Neural cell (in vitro differentiated cells): ENCODE measurements around the gene JMJD1C. TPM values are rescaled to one million over a fixed set of nuclear protein-coding genes. Genes with fewer than 3 reads are reported as not detected.

Experiments used
- H2AFZ ChIP-seq: fragments of 200-600, 300-800 bp; sonication (generic), shearing (Covaris generic); 2 replicates; pipeline ENCODE4 v1.6.0; 2014; ENCODE audit warnings: low read depth, mild to moderate bottlenecking, antibody characterized with exemption, low read length, moderate library complexity
- H3F3A ChIP-seq: fragments of 200-600 bp; shearing (Covaris generic); 2 replicates; pipeline ENCODE4 v1.6.1; 2016; ENCODE audit warnings: mild to moderate bottlenecking, moderate library complexity, mixed read lengths, antibody characterized with exemption, low read length; ENCODE audit not compliant: insufficient read depth, poor library complexity, severe bottlenecking
- H3K27ac ChIP-seq: fragments of 200-600, 300-800 bp; sonication (generic), shearing (Covaris generic); 2 replicates; pipeline ENCODE4 v1.5.1; 2014; ENCODE audit warnings: mild to moderate bottlenecking, low read length, moderate library complexity
- H3K27me3 ChIP-seq: fragments of 300-800, 200-600 bp; sonication (generic), shearing (Covaris generic); 2 replicates; pipeline ENCODE4 v1.6.0; 2014; ENCODE audit warnings: mild to moderate bottlenecking, low read depth, low read length, moderate library complexity; ENCODE audit not compliant: insufficient read depth
- H3K36me3 ChIP-seq: fragments of 300-800, 200-600 bp; sonication (generic), shearing (Covaris generic); 2 replicates; pipeline ENCODE4 v1.5.1; 2014; ENCODE audit warnings: mild to moderate bottlenecking, antibody characterized with exemption, low read length, moderate library complexity; ENCODE audit not compliant: insufficient read depth
- H3K4me2 ChIP-seq: fragments of 300-800, 200-600 bp; sonication (generic), shearing (Covaris generic); 2 replicates; pipeline ENCODE4 v1.6.0; 2014; ENCODE audit warnings: mild to moderate bottlenecking, low read length
- H3K4me3 ChIP-seq: fragments of 300-800, 200-600 bp; sonication (generic), shearing (Covaris generic); 2 replicates; pipeline ENCODE4 v1.5.1; 2014; ENCODE audit warnings: mild to moderate bottlenecking, low read length, moderate library complexity
- H3K79me2 ChIP-seq: fragments of 200-600 bp; shearing (Covaris generic); replicated peaks from 2 replicates; pipeline ENCODE4 v1.6.0; 2014; ENCODE audit warnings: mild to moderate bottlenecking, low read length, moderate library complexity; ENCODE audit not compliant: insufficient read depth
- H3K9ac ChIP-seq: fragments of 300-800, 200-600 bp; sonication (generic), shearing (Covaris generic); 2 replicates; pipeline ENCODE4 v1.6.1; 2016; ENCODE audit warnings: mild to moderate bottlenecking, low read length, mixed read lengths
- H3K9me2 ChIP-seq: fragments of 200-600 bp; shearing (Covaris generic); 2 replicates; pipeline ENCODE4 v1.6.1; 2016; ENCODE audit warnings: mild to moderate bottlenecking, low read length, mixed read lengths; ENCODE audit not compliant: insufficient read depth
- H3K9me3 ChIP-seq: fragments of 200-600, 300-800 bp; sonication (generic), shearing (Covaris generic); 2 replicates; pipeline ENCODE4 v1.6.1; 2016; ENCODE audit warnings: mild to moderate bottlenecking, mixed run types, low read length, moderate library complexity, mixed read lengths
- H4K20me1 ChIP-seq: fragments of 200-600 bp; shearing (Covaris generic); 2 replicates; pipeline ENCODE4 v1.6.1; 2016; ENCODE audit warnings: mild to moderate bottlenecking, mixed run types; ENCODE audit not compliant: insufficient read depth
- EP300 ChIP-seq: fragments of 450-650 bp; conservative IDR thresholded peaks from 2 replicates; pipeline ENCODE4 v1.6.1; 2014; ENCODE audit warnings: antibody characterized with exemption, mild to moderate bottlenecking, moderate library complexity; ENCODE audit not compliant: poor library complexity, severe bottlenecking
- EZH2 ChIP-seq: fragments of 200-600, 300-800 bp; shearing (Covaris generic), sonication (generic); IDR thresholded peaks from 2 replicates; pipeline ENCODE4 v1.6.1; 2014; ENCODE audit warnings: antibody characterized with exemption, low read length, borderline replicate concordance, mild to moderate bottlenecking; ENCODE audit not compliant: insufficient read depth, poor library complexity, severe bottlenecking
- MXI1 ChIP-seq: fragments of 450-650 bp; conservative IDR thresholded peaks from 2 replicates; pipeline ENCODE4 v1.6.1; 2014; ENCODE audit warnings: antibody characterized with exemption, mild to moderate bottlenecking; ENCODE audit not compliant: poor library complexity, severe bottlenecking
- POLR2AphosphoS5 ChIP-seq: IDR thresholded peaks from 2 replicates; pipeline ENCODE4 v1.6.1; 2012
- RAD21 ChIP-seq: fragments of 450-650 bp; conservative IDR thresholded peaks from 2 replicates; pipeline ENCODE4 v1.6.1; 2014; ENCODE audit warnings: antibody characterized with exemption, mild to moderate bottlenecking, moderate library complexity
- SMC3 ChIP-seq: fragments of 450-650 bp; conservative IDR thresholded peaks from 2 replicates; pipeline ENCODE4 v1.6.1; 2014; ENCODE audit warnings: antibody characterized with exemption, mild to moderate bottlenecking, moderate library complexity; ENCODE audit not compliant: poor library complexity
- TAF1 ChIP-seq: IDR thresholded peaks from 2 replicates; pipeline ENCODE4 v1.6.1; 2012; ENCODE audit warnings: low read depth
- polyA plus RNA-seq: library from polyadenylated mRNA; depleted of rRNA; stranded (reverse); fragments of >200 nt; gene quantifications from 2 replicates; pipeline ENCODE4 v1.2.3, GENCODE V29; 2014
- TF ChIP-seq, protein P1 (sequence below): IDR thresholded peaks from 2 replicates; pipeline ENCODE4 v1.6.1; 2012; ENCODE audit warnings: borderline replicate concordance
- TF ChIP-seq, protein P2 (sequence below): fragments of 450-650 bp; IDR thresholded peaks from 2 replicates; pipeline ENCODE4 v1.5.1; 2014; ENCODE audit warnings: antibody characterized with exemption, mild to moderate bottlenecking, moderate library complexity; ENCODE audit not compliant: poor library complexity, severe bottlenecking

The JMJD1C gene
- polyA plus RNA-seq, 1 donor from 2014 or later: 108 TPM

GRCh38 chr10:63150745-63151144 is 315.0 kb downstream of the JMJD1C start:
- H3K27me3 ChIP-seq: no peaks in the 10 kb centered on the region
- H3K79me2 ChIP-seq: no peaks in the 10 kb centered on the region
- no peaks in the 10 kb centered on the region for H3K36me3 ChIP-seq
- H3K4me3 ChIP-seq: no peak overlapping the region
- no peak overlapping the region for H3K4me2 ChIP-seq
- no peak for TF ChIP-seq SMC3
- no peak for TF ChIP-seq TAF1
- TF ChIP-seq RAD21: no peak
- TF ChIP-seq, protein P1, sequence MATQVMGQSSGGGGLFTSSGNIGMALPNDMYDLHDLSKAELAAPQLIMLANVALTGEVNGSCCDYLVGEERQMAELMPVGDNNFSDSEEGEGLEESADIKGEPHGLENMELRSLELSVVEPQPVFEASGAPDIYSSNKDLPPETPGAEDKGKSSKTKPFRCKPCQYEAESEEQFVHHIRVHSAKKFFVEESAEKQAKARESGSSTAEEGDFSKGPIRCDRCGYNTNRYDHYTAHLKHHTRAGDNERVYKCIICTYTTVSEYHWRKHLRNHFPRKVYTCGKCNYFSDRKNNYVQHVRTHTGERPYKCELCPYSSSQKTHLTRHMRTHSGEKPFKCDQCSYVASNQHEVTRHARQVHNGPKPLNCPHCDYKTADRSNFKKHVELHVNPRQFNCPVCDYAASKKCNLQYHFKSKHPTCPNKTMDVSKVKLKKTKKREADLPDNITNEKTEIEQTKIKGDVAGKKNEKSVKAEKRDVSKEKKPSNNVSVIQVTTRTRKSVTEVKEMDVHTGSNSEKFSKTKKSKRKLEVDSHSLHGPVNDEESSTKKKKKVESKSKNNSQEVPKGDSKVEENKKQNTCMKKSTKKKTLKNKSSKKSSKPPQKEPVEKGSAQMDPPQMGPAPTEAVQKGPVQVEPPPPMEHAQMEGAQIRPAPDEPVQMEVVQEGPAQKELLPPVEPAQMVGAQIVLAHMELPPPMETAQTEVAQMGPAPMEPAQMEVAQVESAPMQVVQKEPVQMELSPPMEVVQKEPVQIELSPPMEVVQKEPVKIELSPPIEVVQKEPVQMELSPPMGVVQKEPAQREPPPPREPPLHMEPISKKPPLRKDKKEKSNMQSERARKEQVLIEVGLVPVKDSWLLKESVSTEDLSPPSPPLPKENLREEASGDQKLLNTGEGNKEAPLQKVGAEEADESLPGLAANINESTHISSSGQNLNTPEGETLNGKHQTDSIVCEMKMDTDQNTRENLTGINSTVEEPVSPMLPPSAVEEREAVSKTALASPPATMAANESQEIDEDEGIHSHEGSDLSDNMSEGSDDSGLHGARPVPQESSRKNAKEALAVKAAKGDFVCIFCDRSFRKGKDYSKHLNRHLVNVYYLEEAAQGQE: no peak
- TF ChIP-seq, protein P2, sequence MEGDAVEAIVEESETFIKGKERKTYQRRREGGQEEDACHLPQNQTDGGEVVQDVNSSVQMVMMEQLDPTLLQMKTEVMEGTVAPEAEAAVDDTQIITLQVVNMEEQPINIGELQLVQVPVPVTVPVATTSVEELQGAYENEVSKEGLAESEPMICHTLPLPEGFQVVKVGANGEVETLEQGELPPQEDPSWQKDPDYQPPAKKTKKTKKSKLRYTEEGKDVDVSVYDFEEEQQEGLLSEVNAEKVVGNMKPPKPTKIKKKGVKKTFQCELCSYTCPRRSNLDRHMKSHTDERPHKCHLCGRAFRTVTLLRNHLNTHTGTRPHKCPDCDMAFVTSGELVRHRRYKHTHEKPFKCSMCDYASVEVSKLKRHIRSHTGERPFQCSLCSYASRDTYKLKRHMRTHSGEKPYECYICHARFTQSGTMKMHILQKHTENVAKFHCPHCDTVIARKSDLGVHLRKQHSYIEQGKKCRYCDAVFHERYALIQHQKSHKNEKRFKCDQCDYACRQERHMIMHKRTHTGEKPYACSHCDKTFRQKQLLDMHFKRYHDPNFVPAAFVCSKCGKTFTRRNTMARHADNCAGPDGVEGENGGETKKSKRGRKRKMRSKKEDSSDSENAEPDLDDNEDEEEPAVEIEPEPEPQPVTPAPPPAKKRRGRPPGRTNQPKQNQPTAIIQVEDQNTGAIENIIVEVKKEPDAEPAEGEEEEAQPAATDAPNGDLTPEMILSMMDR: no peak
- TF ChIP-seq MXI1: no peak
- TF ChIP-seq EZH2: no peak
- no peak for TF ChIP-seq EP300
- no peak for TF ChIP-seq POLR2AphosphoS5
- H2AFZ ChIP-seq: no peak overlapping the region
- H3K9me3 ChIP-seq: no peaks in the 10 kb centered on the region
- no peaks in the 10 kb centered on the region for H4K20me1 ChIP-seq
- no peaks in the 10 kb centered on the region for H3K9me2 ChIP-seq
- H3K27ac ChIP-seq: no peak overlapping the region
- H3K9ac ChIP-seq: no peak overlapping the region
- H3F3A ChIP-seq: no peaks in the 10 kb centered on the region

- Histone ChIP-seq H3K36me3 (no peaks in the 10 kb centered on the region), H3K9me2 (no peaks in the 10 kb centered on the region), H3K27ac (no peak overlapping the region), H3F3A (no peaks in the 10 kb centered on the region), H3K4me2 (no peak overlapping the region), H3K9me3 (no peaks in the 10 kb centered on the region), H4K20me1 (no peaks in the 10 kb centered on the region), H2AFZ (no peak overlapping the region), H3K27me3 (no peaks in the 10 kb centered on the region), H3K9ac (no peak overlapping the region), H3K79me2 (peaks cover 4% of the 10 kb centered on the region), H3K4me3 (no peak overlapping the region)
- TF ChIP-seq MXI1: no peak
- TF ChIP-seq, protein P1: no peak
- TF ChIP-seq TAF1: no peak
- no peak for TF ChIP-seq EP300
- no peak for TF ChIP-seq EZH2
- no peak for TF ChIP-seq SMC3
- TF ChIP-seq, protein P2: no peak
- TF ChIP-seq RAD21: no peak
Measured at GRCh38 chr10:63146503-63146902, 319.3 kb downstream of the JMJD1C start.
